Cardiac fibroblast (primary cell): ENCODE results near the gene TUBGCP6.
A peak's percentile ranks its signal among the peaks of the same experiment; 100 is the strongest.
"Not testable (repeated sequence)": the region's sequence is repeated elsewhere in the genome, so short reads cannot be mapped to it uniquely, and the experiment has no call there.

ENCODE experiments used
- DNase-seq, 2 donors: peaks; one replicate each; pipeline versions ENCODE4 v3.0.0 to v3.0.0-alpha.2; 2010; ENCODE audit warnings: low read depth in 2 of 2
- H3K4me3 ChIP-seq, 2 donors: replicated peaks in 1 of 2; 1 replicate in 1 of 2; 2 replicates in 1 of 2; pipeline ENCODE4 v1.5.1; 2011; ENCODE audit warnings: low read depth in 2 of 2, low read length in 2 of 2, mild to moderate bottlenecking in 2 of 2, moderate library complexity in 1 of 2
- TF ChIP-seq, protein P1 (sequence below): IDR thresholded peaks from one replicate; pipeline ENCODE4 v1.5.1; 2011; ENCODE audit warnings: low read depth, mild to moderate bottlenecking, low read length, inconsistent platforms

The TUBGCP6 gene

DNA sequence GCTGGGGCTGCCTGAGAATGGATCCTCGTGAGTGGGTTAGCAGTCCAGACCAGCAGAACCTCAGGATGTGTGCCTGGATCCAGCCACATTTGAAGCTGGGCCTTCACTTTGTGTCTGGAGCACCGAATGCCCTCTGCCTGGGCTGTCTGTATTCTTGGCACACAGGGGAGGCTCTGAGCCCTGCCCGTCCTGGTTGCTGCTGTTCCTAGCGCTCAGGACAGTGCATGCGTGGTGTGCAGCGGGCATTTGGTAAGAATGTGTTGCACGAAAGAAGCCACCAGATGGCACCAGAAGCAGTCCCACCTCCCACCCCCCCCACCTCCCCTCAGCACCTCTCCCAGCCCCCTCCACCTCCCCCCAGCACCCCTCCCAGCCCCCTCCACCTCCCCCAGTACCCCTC lies 29.5 kb upstream of the TUBGCP6 start:
- peak; percentile 51 to 73 for DNase-seq
- TF ChIP-seq, protein P1, sequence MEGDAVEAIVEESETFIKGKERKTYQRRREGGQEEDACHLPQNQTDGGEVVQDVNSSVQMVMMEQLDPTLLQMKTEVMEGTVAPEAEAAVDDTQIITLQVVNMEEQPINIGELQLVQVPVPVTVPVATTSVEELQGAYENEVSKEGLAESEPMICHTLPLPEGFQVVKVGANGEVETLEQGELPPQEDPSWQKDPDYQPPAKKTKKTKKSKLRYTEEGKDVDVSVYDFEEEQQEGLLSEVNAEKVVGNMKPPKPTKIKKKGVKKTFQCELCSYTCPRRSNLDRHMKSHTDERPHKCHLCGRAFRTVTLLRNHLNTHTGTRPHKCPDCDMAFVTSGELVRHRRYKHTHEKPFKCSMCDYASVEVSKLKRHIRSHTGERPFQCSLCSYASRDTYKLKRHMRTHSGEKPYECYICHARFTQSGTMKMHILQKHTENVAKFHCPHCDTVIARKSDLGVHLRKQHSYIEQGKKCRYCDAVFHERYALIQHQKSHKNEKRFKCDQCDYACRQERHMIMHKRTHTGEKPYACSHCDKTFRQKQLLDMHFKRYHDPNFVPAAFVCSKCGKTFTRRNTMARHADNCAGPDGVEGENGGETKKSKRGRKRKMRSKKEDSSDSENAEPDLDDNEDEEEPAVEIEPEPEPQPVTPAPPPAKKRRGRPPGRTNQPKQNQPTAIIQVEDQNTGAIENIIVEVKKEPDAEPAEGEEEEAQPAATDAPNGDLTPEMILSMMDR, result peak; percentile 13
- no peak overlapping the region for H3K4me3 ChIP-seq

DNA sequence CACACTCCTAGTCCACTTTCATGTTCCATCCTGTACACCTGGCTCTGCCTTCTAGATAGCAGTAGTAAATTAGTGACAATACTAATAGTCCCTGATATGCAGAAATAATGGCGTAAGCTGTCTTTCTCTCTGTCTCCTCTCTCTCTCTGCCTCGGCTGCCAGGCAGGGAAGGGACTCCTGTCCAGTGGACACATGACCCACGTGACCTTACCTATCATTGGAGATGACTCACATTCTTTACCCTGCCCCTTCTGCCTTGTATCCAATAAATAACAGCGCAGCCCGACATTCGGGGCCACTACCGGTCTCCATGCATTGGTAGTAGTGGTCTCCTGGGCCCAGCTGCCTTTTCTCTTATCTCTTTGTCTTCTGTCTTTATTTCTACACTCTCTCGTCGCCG lies 29.0 kb upstream of the TUBGCP6 start:
- not testable (repeated sequence) for DNase-seq, H3K4me3 ChIP-seq

DNA sequence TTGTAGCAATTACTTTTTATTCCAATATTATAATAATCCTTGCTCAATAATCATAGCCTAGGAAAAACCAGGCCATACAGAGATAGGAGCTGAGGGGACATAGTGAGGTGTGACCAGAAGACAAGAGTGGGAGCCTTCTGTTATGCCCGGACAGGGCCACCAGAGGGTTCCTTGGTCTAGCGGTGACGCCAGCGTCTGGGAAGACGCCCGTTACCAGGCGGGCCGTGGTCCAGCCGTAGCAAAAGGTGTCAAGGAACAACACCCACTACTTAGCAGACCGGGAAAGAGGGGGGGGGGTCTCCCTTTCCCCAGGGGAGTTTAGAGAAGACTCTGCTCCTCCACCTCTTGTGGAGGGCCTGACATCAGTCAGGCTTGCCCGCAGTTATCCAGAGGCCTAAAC lies 28.5 kb upstream of the TUBGCP6 start:
- H3K4me3 ChIP-seq, DNase-seq: not testable (repeated sequence)

DNA sequence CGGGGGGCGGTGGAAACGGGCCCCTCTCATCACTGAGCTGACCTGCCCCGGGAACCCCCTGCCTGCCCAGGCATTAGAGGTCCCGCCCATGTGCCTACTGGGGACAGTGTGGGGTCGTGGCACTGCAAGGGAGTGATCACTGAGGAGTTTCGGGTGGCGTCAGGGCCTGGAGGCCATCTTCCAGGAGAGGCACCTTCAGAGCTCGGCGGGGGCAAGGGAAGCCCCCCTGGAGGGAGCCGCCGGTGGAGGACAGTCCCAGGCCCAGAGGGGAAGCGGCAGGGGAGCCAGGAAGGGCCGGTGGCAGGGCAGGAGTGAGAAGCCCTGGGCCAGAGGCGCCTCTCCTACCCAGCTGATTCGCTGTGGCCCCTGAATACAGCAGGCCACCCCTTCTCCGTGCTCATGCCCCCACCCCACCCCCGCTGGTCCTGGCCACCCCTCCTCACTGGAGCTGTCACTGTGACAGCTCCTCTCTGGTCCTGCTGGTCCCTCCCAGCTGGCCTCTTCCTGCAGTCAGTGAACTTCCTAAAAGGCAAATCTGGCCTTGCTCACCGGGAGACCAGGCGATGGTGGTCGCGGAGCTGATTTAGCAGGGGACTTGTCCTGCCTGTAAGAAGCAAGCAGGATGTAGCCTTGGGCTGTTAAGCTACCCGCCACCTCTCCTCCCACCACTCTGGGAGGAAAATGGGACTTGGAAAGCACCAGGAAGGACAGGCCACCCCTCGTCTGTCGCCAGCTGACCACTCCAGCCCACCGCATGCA lies 27.4 kb upstream of the TUBGCP6 start:
- TF ChIP-seq, protein P1, result no peak
- no peak for DNase-seq
- H3K4me3 ChIP-seq, result no peak overlapping the region

DNA sequence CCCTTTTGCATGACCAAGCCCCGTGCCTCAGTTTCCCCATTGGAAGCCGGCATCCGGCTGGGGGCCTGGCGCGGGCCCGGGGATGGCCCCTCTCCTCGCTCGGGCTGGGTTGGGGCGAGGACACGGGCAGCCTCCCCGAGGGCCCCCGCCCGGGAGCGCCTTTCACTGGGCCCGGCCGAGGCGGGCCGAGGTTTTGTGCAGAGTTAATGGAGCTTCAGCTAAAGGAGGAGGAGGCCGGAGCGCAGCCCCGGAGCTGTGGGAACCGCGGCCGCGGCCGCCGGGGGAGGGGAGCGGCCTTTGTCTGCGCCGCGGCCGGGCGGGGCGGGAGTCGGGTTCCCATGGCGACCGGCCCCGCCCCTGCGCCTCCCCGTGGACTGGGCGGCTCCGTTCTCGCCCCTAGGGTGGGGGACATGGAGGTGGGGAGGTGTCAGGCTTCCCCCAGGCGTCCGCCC lies 26.7 kb upstream of the TUBGCP6 start:
- TF ChIP-seq, protein P1, result no peak
- peak; percentile 56 to 71 for DNase-seq
- H3K4me3 ChIP-seq, result peak overlapping the region; percentile 34 to 47

DNA sequence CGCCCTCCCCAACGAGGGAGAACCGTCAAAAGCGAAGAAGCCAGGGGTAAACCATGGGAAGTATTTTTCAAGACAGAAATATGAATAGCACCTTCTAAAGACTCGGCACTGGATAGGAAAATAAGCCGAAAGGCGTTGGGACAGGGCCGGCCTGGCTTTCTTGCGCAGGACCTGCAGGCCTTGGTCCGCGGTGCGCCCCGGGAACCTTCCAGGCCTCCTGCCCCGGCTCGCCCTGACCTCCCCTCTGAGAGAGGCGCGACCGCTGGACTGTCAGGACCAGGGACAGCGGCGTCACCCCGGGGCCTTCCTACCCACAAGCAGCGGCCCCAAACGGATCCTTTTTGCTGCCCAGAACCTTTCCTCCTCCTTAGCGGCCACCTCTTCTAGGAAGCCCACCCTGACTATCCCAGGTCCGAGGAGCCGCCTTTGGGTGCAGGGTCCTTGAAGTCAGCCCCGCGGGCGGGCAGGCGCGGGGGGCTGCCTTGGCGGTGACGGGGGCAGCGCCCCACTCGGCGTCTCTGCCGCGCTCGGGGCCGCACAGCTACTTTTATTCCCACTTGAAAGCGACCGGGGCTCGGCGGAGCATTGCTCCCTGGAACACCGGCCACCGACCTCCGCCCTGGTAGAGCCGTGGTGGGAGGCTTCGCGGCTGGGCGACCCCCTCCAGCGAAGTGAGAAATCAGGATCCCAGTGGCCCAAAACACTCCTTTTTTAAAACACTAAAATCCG lies 26.0 kb upstream of the TUBGCP6 start:
- DNase-seq, result peak; percentile 72 to 73
- H3K4me3 ChIP-seq, result peak overlapping the region; percentile 47 to 57
- TF ChIP-seq, protein P1, result no peak

DNA sequence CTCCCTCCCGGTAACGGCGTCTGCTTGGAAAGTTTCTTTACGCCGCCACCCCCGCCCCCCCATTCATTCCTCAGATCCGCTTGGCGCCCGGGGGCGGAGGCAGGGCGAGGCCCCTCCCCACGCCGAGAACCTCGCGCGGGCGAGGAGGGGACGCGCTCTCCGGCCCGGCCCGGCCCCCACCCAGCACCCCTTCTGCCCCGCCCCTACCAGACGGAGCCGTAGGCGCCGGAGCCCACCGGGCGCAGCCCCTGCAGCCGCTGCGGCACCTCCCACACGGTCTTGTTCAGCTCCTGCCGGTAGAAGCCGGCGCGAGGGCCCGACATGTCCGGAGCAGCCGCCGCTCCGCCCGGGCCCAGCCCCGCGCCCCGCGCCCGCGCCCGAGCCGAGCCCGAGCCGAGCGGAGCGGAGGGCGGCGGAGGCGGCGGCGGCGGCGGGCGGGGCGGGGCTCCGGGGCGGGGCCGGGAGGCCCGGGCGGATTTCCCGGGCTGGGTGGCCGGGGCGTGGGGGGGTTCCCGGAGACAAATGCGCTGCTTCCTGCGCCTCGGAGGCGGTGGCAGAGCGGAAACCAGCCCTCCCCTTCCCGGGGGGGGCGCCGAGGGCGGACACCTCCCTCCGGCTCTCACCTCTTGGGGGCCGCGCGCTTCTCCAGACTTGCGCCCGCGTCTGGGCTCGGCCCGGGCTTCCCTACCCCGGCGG lies 25.3 kb upstream of the TUBGCP6 start, which contains the start of gene MAPK11:
Gene MAPK11 (minus strand): TSS at position 411 of the 696 bp plus-strand sequence. CDS start 88 bp downstream, at position 323.
- TF ChIP-seq, protein P1, result no peak
- H3K4me3 ChIP-seq, result peak within 1 kb of the TSS; percentile 47 to 57
- DNase-seq, result peak; percentile 32 to 61
